HepG2 (cell line): ENCODE measurements around the gene DNAJA1. TPM values are rescaled to one million over a fixed set of nuclear protein-coding genes. Genes with fewer than 3 reads are reported as not detected.

Experiments
- ATAC-seq: fragments of 200-7000 bp; cut with Tn5 transposase; 3 replicates; pipeline ENCODE4 v1.9.1; 2020; ENCODE audit warnings: mild to moderate bottlenecking, moderate library complexity
- BruUV-seq: library from RNA; stranded (reverse); fragments of 400-500 nt; replicated peaks from 2 replicates; lab custom pipeline; 2021; lab: Mats Ljungman, UMichigan
- CTCF ChIA-PET: fragments of 300-600 bp; formaldehyde crosslinking; extraction: SDS; loops from one replicate; lab custom pipeline; 2021; ENCODE audit warnings: low total read pairs, inconsistent platforms, low intra/inter-chr PET ratio; lab: Yijun Ruan, JAX
- POLR2A ChIA-PET: fragments of 350-600 bp; sonication (Branson Sonifier 250); formaldehyde crosslinking; loops from one replicate; lab custom pipeline; 2020; ENCODE audit warnings: antibody characterized with exemption, inconsistent platforms; lab: Yijun Ruan, JAX
- DNase-seq: peaks from one replicate; pipeline ENCODE4 v3.0.0-alpha.2; 2015; ENCODE audit warnings: low spot score
- FAIRE-seq: peaks from 3 replicates; lab custom pipeline; 2011; peaks lifted over from hg19 to GRCh38; lab: Jason Lieb, UNC
- H2AFZ ChIP-seq: one replicate; pipeline ENCODE4 v1.6.1; 2011; ENCODE audit warnings: low read length, inconsistent platforms
- H3K27ac ChIP-seq: fragments of 300-600 bp; 3 replicates; pipeline ENCODE4 v1.8.0; 2011; ENCODE audit warnings: mixed run types, mild to moderate bottlenecking, mixed read lengths, low read length, inconsistent platforms; ENCODE audit not compliant: insufficient read depth; ENCODE audit errors: extremely low read length
- H3K27me3 ChIP-seq, 2 experiments: fragments of 200-600 bp in 1 of 2; 2 replicates in 1 of 2; 3 replicates in 1 of 2; pipeline versions ENCODE4 v1.6.0 to v1.8.0; 2011; ENCODE audit warnings: low read length in 2 of 2, mild to moderate bottlenecking in 2 of 2, moderate library complexity in 2 of 2, inconsistent platforms in 1 of 2; ENCODE audit not compliant: insufficient read depth in 2 of 2, control insufficient read depth in 1 of 2
- H3K36me3 ChIP-seq, 2 experiments: fragments of 200-600 bp in 1 of 2; replicated peaks in 1 of 2; 2 replicates in 1 of 2; 3 replicates in 1 of 2; pipeline versions ENCODE4 v1.5.1 to v1.8.0; 2011; ENCODE audit warnings: low read length in 2 of 2, inconsistent platforms in 1 of 2; ENCODE audit not compliant: insufficient read depth in 2 of 2, control insufficient read depth in 1 of 2
- H3K4me1 ChIP-seq: 2 replicates; pipeline ENCODE4 v1.5.1; 2012; ENCODE audit warnings: low read length, inconsistent platforms; ENCODE audit not compliant: insufficient read depth
- H3K4me2 ChIP-seq: 2 replicates; pipeline ENCODE4 v1.6.0; 2011; ENCODE audit warnings: low read depth, low read length, inconsistent platforms
- H3K4me3 ChIP-seq, 3 experiments: fragments of 200-600 bp in 1 of 3; sonication (generic), shearing (Covaris generic) in 1 of 3; replicated peaks in 1 of 3; 2 replicates each; pipeline ENCODE4 v1.5.1; 2011 to 2016; ENCODE audit warnings: low read length in 3 of 3, inconsistent platforms in 2 of 3, low read depth in 2 of 3, mild to moderate bottlenecking in 2 of 3, control low read depth in 1 of 3, mixed read lengths in 1 of 3; ENCODE audit not compliant: insufficient read depth in 1 of 3
- H3K79me2 ChIP-seq: one replicate; pipeline ENCODE4 v1.6.1; 2011; ENCODE audit warnings: low read length, inconsistent platforms; ENCODE audit not compliant: insufficient read depth
- H3K9ac ChIP-seq: 2 replicates; pipeline ENCODE4 v1.6.0; 2011; ENCODE audit warnings: mild to moderate bottlenecking, low read depth, low read length, inconsistent platforms; ENCODE audit not compliant: insufficient read depth
- H3K9me3 ChIP-seq: 2 replicates; pipeline ENCODE4 v1.5.1; 2012; ENCODE audit warnings: mild to moderate bottlenecking, low read length
- H4K20me1 ChIP-seq: 2 replicates; pipeline ENCODE4 v1.6.0; 2011; ENCODE audit warnings: inconsistent platforms, mild to moderate bottlenecking, low read length, moderate library complexity; ENCODE audit not compliant: insufficient read depth
- CSRNP2 ChIP-seq: sonication (generic); formaldehyde crosslinking; conservative IDR thresholded peaks from 2 replicates; pipeline ENCODE4 v1.8.0; 2022; ENCODE audit warnings: low read depth, missing genetic modification reagents
- DR1 ChIP-seq: sonication (generic); formaldehyde crosslinking; IDR thresholded peaks from 2 replicates; pipeline ENCODE4 v1.8.0; 2021; ENCODE audit warnings: mild to moderate bottlenecking, missing genetic modification reagents, inconsistent platforms
- SRSF9 ChIP-seq: fragments of 200-400 bp; formaldehyde crosslinking; IDR thresholded peaks from 2 replicates; pipeline ENCODE4 v1.6.1; 2018; ENCODE audit warnings: borderline replicate concordance, mild to moderate bottlenecking, low read depth, low read length; ENCODE audit not compliant: insufficient read depth, poor library complexity, severe bottlenecking
- ZNF639 ChIP-seq: conservative IDR thresholded peaks from 2 replicates; pipeline ENCODE4 v1.6.1; 2018; ENCODE audit warnings: missing genetic modification reagents
- whole genome bisulfite sequencing: methylation state at CpG from one replicate; pipeline ENCODE4 v1.1.6; 2017; ENCODE audit warnings: low lambda C conversion rate; 5-methylcytosine and 5-hydroxymethylcytosine counted together
- in situ Hi-C: cut with HindIII; loops from 2 replicates; pipeline ENCODE4 v1.10.0; 2017; ENCODE audit warnings: low pct_unique_long_range_greater_than_20kb; ENCODE audit not compliant: extremely low pct_ligation_motif_present
- intact Hi-C: fragments of 100-400 bp; cut with micrococcal nuclease; formaldehyde crosslinking; loops from one replicate; pipeline ENCODE4 v1.10.0; 2022; ENCODE audit not compliant: unreplicated experiment
- polyA plus RNA-seq, 8 experiments: library from polyadenylated mRNA; depleted of rRNA in 3 of 8; stranded (reverse) in 7 of 8; unstranded in 1 of 8; fragments of >200 nt; fragmentation: Illumina TruSeq in 4 of 8; extraction: Trizol in 4 of 8; gene quantifications; 2 replicates each; pipeline versions ENCODE4 v1.2.1 to v1.2.3, GENCODE V29; 2011 to 2016; ENCODE audit warnings: low read depth in 4 of 8, missing spikeins in 1 of 8, mixed read lengths in 1 of 8; ENCODE audit not compliant: insufficient read depth in 1 of 8
- total RNA-seq, 5 experiments: library from RNA; depleted of rRNA; stranded (reverse); fragments of >200 nt; fragmentation: Illumina TruSeq; extraction: Trizol; gene quantifications; 2 replicates each; pipeline ENCODE4 v1.2.3, GENCODE V29; 2016; ENCODE audit warnings: low read depth in 1 of 5

DNAJA1 gene
- total and polyA plus RNA-seq, 2 of the 13 experiments (the other 11 are each of a cell fraction or from before 2014, with no cell fraction given), result 95.9 to 306 TPM

- POLR2A ChIA-PET, result interaction anchor here (0.8 kb wide), 1 partner anchor 43 kb away, joined by 4 read pairs; no protein-coding TSS in a partner anchor
- Histone ChIP-seq H3K4me2 (no peak overlapping the region), H3K36me3 (peaks cover 0 to 9% of the 10 kb centered on the region in 2 experiments; a peak in 1 of 5 replicates), H3K27ac (peak overlapping the region; percentile 17), H3K79me2 (peaks cover 11% of the 10 kb centered on the region), H3K9ac (no peak overlapping the region), H3K4me3 (no peak overlapping the region), H3K27me3 (no peaks in the 10 kb centered on the region), H2AFZ (no peak overlapping the region), H3K9me3 (no peaks in the 10 kb centered on the region), H3K4me1 (peaks cover 20% of the 10 kb centered on the region), H4K20me1 (0 out of 2 replicates have a peak, but pooled peaks cover 5% of the 10 kb centered on the region)
- 94% methylated on average over 5 of the region's 6 CpGs for WGBS
- ATAC-seq (no peak), DNase-seq (no peak), FAIRE-seq (no peak)
- no peak for TF ChIP-seq CSRNP2 (CRISPR knock-in tag)
- TF ChIP-seq DR1 (CRISPR knock-in tag), result no peak
- no peak for TF ChIP-seq SRSF9
- TF ChIP-seq ZNF639, result no peak
- no TSS peak for BruUV-seq
- in situ Hi-C loops (no loop called here), intact Hi-C loops (no loop called here)
- CTCF ChIA-PET, result no interaction called here
Observed at GRCh38 chr9:33017283-33018041, 7.6 kb upstream of the DNAJA1 start.
